B cell (primary cell): Measurements from ENCODE around the gene OLFM2. TPM values are rescaled to one million over a fixed set of nuclear protein-coding genes. Genes with fewer than 3 reads are reported as not detected.

Experiments
- ATAC-seq: fragments of 200-7000 bp; cut with Tn5 transposase; one replicate; pipeline ENCODE4 v1.10.0; 2021; ENCODE audit warnings: low read depth, mild to moderate bottlenecking, moderate number of reproducible peaks, moderate library complexity
- CTCF ChIA-PET: fragments of 350-600 bp; sonication (Branson Sonifier 250); formaldehyde crosslinking; loops from one replicate; lab custom pipeline; 2021; ENCODE audit warnings: antibody characterized with exemption, inconsistent platforms; lab: Charles Lee
- POLR2A ChIA-PET: fragments of 350-600 bp; sonication (Branson Sonifier 250); formaldehyde crosslinking; loops from one replicate; lab custom pipeline; 2021; ENCODE audit warnings: antibody characterized with exemption; lab: Charles Lee
- DNase-seq: peaks from one replicate; pipeline ENCODE4 v3.0.0; 2013
- H2AFZ ChIP-seq: 2 replicates; pipeline ENCODE4 v1.6.1; 2012; ENCODE audit warnings: mild to moderate bottlenecking, low read depth, low read length; ENCODE audit not compliant: insufficient read depth, poor library complexity, severe bottlenecking
- H3K27ac ChIP-seq, 2 donors: 1 replicate in 1 of 2; 2 replicates in 1 of 2; pipeline ENCODE4 v1.5.1; 2012 to 2013; ENCODE audit warnings: low read length in 2 of 2, mild to moderate bottlenecking in 2 of 2, moderate library complexity in 1 of 2
- H3K27me3 ChIP-seq, 4 experiments: fragments of 200-600 bp in 1 of 4; sonication (generic) in 1 of 4; replicated peaks in 1 of 4; 1 replicate in 2 of 4; 2 replicates in 2 of 4; pipeline versions ENCODE4 v1.6.1 to v1.7.0; 2013 to 2016; ENCODE audit warnings: low read length in 3 of 4, mild to moderate bottlenecking in 2 of 4, mixed read lengths in 1 of 4, moderate library complexity in 1 of 4; ENCODE audit not compliant: insufficient read depth in 4 of 4, control insufficient read depth in 3 of 4; ENCODE audit errors: control extremely low read depth in 1 of 4
- H3K36me3 ChIP-seq, 2 experiments: replicated peaks in 1 of 2; 1 replicate in 1 of 2; 2 replicates in 1 of 2; pipeline versions ENCODE4 v1.6.1 to v1.7.1; 2013; ENCODE audit warnings: low read length in 1 of 2; ENCODE audit not compliant: insufficient read depth in 2 of 2, control insufficient read depth in 1 of 2; ENCODE audit errors: control extremely low read depth in 1 of 2, extremely low read depth in 1 of 2
- H3K4me1 ChIP-seq, 2 donors: fragments of 200-600 bp in 1 of 2; sonication (generic) in 1 of 2; 1 replicate in 1 of 2; 2 replicates in 1 of 2; pipeline versions ENCODE4 v1.5.1 to v1.6.1; 2013 to 2017; ENCODE audit warnings: low read length in 2 of 2; ENCODE audit not compliant: control insufficient read depth in 2 of 2, insufficient read depth in 2 of 2
- H3K4me2 ChIP-seq: replicated peaks from 2 replicates; pipeline ENCODE3; 2012; ENCODE audit warnings: mild to moderate bottlenecking, low read depth, low read length; ENCODE audit not compliant: poor library complexity, severe bottlenecking
- H3K4me3 ChIP-seq, 5 experiments: fragments of 200-600 bp in 1 of 5; sonication (generic) in 1 of 5; 1 replicate in 3 of 5; 2 replicates in 2 of 5; pipeline versions ENCODE4 v1.5.1 to v1.7.0; 2011 to 2016; ENCODE audit warnings: low read length in 4 of 5, mild to moderate bottlenecking in 4 of 5, low read depth in 2 of 5, control low read depth in 1 of 5, moderate library complexity in 1 of 5; ENCODE audit not compliant: insufficient read depth in 1 of 5; ENCODE audit errors: control extremely low read depth in 1 of 5, extremely low read depth in 1 of 5
- H3K79me2 ChIP-seq: fragments of 200-600 bp; sonication (generic); one replicate; pipeline ENCODE4 v1.6.0; 2016; ENCODE audit warnings: low read length; ENCODE audit not compliant: control insufficient read depth, insufficient read depth
- H3K9ac ChIP-seq: fragments of 200-600 bp; sonication (generic); 2 replicates; pipeline ENCODE4 v1.6.1; 2017; ENCODE audit warnings: mild to moderate bottlenecking, low read length, moderate library complexity
- H3K9me3 ChIP-seq, 3 donors: one replicate each; pipeline versions ENCODE4 v1.6.1 to v1.7.1; 2013; ENCODE audit warnings: low read length in 2 of 3; ENCODE audit not compliant: control insufficient read depth in 2 of 3, insufficient read depth in 1 of 3; ENCODE audit errors: control extremely low read depth in 1 of 3
- H4K20me1 ChIP-seq: 2 replicates; pipeline ENCODE4 v1.6.0; 2012; ENCODE audit warnings: mild to moderate bottlenecking, low read length; ENCODE audit not compliant: insufficient read depth, control insufficient read depth, poor library complexity, severe bottlenecking
- H3K27ac Mint-ChIP-seq: one replicate; pipeline ENCODE4 v1.8.0; 2021; ENCODE audit warnings: mixed read lengths
- H3K27me3 Mint-ChIP-seq: one replicate; pipeline ENCODE4 v1.8.0; 2021; ENCODE audit warnings: mixed read lengths
- H3K4me1 Mint-ChIP-seq: one replicate; pipeline ENCODE4 v1.8.0; 2021; ENCODE audit warnings: mixed read lengths
- H3K4me3 Mint-ChIP-seq: one replicate; pipeline ENCODE4 v1.8.0; 2021; ENCODE audit warnings: mixed read lengths
- H3K9me3 Mint-ChIP-seq: one replicate; pipeline ENCODE4 v1.8.0; 2022; ENCODE audit warnings: mixed read lengths; ENCODE audit not compliant: insufficient read depth
- EZH2 ChIP-seq: IDR thresholded peaks from 2 replicates; pipeline ENCODE4 v1.6.1; 2012; ENCODE audit warnings: borderline replicate concordance, low read depth, mild to moderate bottlenecking, moderate library complexity, low read length; ENCODE audit not compliant: insufficient read depth, poor library complexity, severe bottlenecking
- WGBS: methylation state at CpG from one replicate; pipeline ENCODE4 v1.1.5; 2013; ENCODE audit warnings: missing lambda C conversion rate; ENCODE audit not compliant: insufficient coverage; 5-methylcytosine and 5-hydroxymethylcytosine counted together
- intact Hi-C: fragments of 100-400 bp; cut with micrococcal nuclease; formaldehyde crosslinking; loops from one replicate; pipeline ENCODE4 v1.10.0; 2022
- polyA plus RNA-seq: library from polyadenylated mRNA; depleted of rRNA; stranded (reverse); fragments of >200 nt; gene quantifications from 2 replicates; pipeline ENCODE4 v1.2.3, GENCODE V29; 2012
- total RNA-seq, 2 donors: library from RNA; stranded (reverse); fragments of 120-200 nt in 1 of 2; gene quantifications; 1 replicate in 1 of 2; 2 replicates in 1 of 2; pipeline versions ENCODE4 v1.2.3 to v1.2.4, GENCODE V29; 2013 to 2022
- TF ChIP-seq, protein P1 (sequence below): fragments of 200-600 bp; IDR thresholded peaks from one replicate; pipeline ENCODE4 v1.8.0; 2022; ENCODE audit warnings: antibody characterized with exemption, mild to moderate bottlenecking

Gene OLFM2
- total and polyA plus RNA-seq, 2 donors (not counting 1 experiment from before 2014, with no cell fraction given), result 0.15 TPM; not detected in 1

DNA sequence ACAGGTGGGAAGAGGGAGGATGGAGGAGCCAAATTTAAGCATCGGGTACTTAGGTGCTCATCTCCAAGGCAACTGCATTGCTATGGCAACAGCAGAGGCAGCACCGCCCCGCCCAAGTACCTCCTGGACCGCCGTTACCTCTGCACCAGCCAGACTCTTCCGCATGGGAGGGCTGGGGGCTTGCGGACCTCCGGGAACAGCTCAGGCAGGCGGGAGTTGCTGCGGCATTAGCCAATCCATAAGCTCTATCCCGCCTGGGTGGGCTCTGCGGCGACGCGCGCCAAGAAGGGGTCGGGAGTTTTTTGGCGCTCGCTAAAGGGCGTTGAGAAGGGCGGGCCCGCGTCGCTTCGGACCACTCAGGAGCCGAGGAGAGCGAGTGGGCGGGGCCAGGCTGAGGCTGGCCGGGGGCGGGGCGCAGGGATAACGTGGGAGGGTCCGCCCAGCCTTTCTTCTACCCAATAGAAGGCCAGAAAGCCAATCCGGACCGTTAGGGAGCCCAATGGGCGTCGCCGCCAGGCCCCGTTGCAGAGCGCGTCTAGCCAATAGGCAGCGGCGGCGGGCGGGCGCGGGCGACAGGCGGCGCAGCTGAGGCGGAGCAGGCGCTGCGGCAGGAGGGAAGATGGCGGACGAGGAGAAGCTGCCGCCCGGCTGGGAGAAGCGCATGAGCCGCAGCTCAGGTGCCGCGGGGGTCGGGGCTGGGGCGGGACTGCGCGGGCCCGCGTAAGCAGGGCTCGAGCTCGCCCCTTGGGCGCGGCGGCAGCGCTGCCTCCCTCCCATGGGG, 101.4 kb downstream of the OLFM2 start, which contains the start of gene PIN1:
Gene PIN1, plus strand, starts transcription at position 593 of the 781 bp plus-strand sequence. Its CDS starts 27 bp downstream, at position 620.
- under 1% methylated on average over 73 of the region's 73 CpGs for WGBS
- intact Hi-C loops, result loop anchor here (1.0 kb wide), 3 partner anchors 8 to 43 kb away; partner anchors contain the start of genes FBXL12 and UBL5
- peak within 1 kb of the TSS; percentile 90 for H2AFZ ChIP-seq

More for the DNA sequence above, 101.4 kb downstream of the OLFM2 start, which contains the start of gene PIN1:
- no peaks in the 10 kb centered on the region for H3K9me3 Mint-ChIP-seq
- H3K27ac Mint-ChIP-seq, result peak within 1 kb of the TSS; percentile 96
- ChIA-PET CTCF (no interaction called here), POLR2A (interaction anchor here (0.5 to 1.0 kb wide), 4 partner anchors 16 to 594 kb away, joined by 3 to 4 read pairs (median 3); partner anchors contain the start of gene FBXL12)
- Histone ChIP-seq H4K20me1 (peaks cover 15% of the 10 kb centered on the region), H3K4me2 (peak within 1 kb of the TSS; percentile 81), H3K79me2 (peaks cover 59% of the 10 kb centered on the region), H3K27me3 (no peaks in the 10 kb centered on the region), H3K4me3 (peak within 1 kb of the TSS; percentile 44 to 83 (median 71)), H3K9me3 (no peaks in the 10 kb centered on the region), H3K4me1 (peaks cover 7 to 15% of the 10 kb centered on the region in 2 donors), H3K27ac (peak within 1 kb of the TSS; percentile 56 to 69), H3K9ac (peak within 1 kb of the TSS; percentile 74), H3K36me3 (peaks cover 3 to 26% of the 10 kb centered on the region in 2 experiments)
- ATAC-seq (peak; percentile 95), DNase-seq (peak; percentile 100)
- TF ChIP-seq EZH2, result no peak
- TF ChIP-seq, protein P1, sequence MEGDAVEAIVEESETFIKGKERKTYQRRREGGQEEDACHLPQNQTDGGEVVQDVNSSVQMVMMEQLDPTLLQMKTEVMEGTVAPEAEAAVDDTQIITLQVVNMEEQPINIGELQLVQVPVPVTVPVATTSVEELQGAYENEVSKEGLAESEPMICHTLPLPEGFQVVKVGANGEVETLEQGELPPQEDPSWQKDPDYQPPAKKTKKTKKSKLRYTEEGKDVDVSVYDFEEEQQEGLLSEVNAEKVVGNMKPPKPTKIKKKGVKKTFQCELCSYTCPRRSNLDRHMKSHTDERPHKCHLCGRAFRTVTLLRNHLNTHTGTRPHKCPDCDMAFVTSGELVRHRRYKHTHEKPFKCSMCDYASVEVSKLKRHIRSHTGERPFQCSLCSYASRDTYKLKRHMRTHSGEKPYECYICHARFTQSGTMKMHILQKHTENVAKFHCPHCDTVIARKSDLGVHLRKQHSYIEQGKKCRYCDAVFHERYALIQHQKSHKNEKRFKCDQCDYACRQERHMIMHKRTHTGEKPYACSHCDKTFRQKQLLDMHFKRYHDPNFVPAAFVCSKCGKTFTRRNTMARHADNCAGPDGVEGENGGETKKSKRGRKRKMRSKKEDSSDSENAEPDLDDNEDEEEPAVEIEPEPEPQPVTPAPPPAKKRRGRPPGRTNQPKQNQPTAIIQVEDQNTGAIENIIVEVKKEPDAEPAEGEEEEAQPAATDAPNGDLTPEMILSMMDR, result peak; percentile 57
- H3K4me3 Mint-ChIP-seq, result peak within 1 kb of the TSS; percentile 97
- no peaks in the 10 kb centered on the region for H3K27me3 Mint-ChIP-seq
- peaks cover 16% of the 10 kb centered on the region for H3K4me1 Mint-ChIP-seq
